CD4-positive, alpha-beta T cell (primary cell): ENCODE measurements around the gene EXOSC6. TPM values are rescaled to one million over a fixed set of nuclear protein-coding genes. Genes with fewer than 3 reads are reported as not detected.
"Not testable (repeated sequence)": the region's sequence is repeated elsewhere in the genome, so short reads cannot be mapped to it uniquely, and the experiment has no call there.

Experiments used
- ATAC-seq: fragments of 200-7000 bp; cut with Tn5 transposase; one replicate; pipeline ENCODE4 v1.10.0; 2022; ENCODE audit warnings: mild to moderate bottlenecking; ENCODE audit not compliant: poor library complexity
- CTCF ChIA-PET: fragments of 350-600 bp; sonication (Branson Sonifier 250); formaldehyde crosslinking; loops from one replicate; lab custom pipeline; 2021; ENCODE audit warnings: antibody characterized with exemption, inconsistent platforms; lab: Charles Lee
- POLR2A ChIA-PET: fragments of 350-600 bp; sonication (Branson Sonifier 250); formaldehyde crosslinking; loops from one replicate; lab custom pipeline; 2021; ENCODE audit warnings: antibody characterized with exemption, inconsistent platforms; lab: Charles Lee
- DNase-seq, 14 experiments: peaks; one replicate each; pipeline ENCODE4 v3.0.0-alpha.2; 2013 to 2020; ENCODE audit warnings: mixed read lengths in 2 of 14
- H3K27ac ChIP-seq, 2 donors: one replicate each; pipeline versions ENCODE4 v1.5.1 to v1.7.0; 2013; ENCODE audit warnings: low read length in 2 of 2, low read depth in 1 of 2, mild to moderate bottlenecking in 1 of 2
- H3K27me3 ChIP-seq, 2 experiments: 1 replicate in 1 of 2; 2 replicates in 1 of 2; pipeline versions ENCODE4 v1.6.1 to v1.7.0; 2013; ENCODE audit warnings: low read length in 2 of 2, control low read depth in 1 of 2, mild to moderate bottlenecking in 1 of 2, moderate library complexity in 1 of 2; ENCODE audit not compliant: insufficient read depth in 2 of 2, control insufficient read depth in 1 of 2
- H3K36me3 ChIP-seq: one replicate; pipeline ENCODE4 v1.6.1; 2013; ENCODE audit warnings: low read length, control low read depth; ENCODE audit not compliant: insufficient read depth
- H3K4me1 ChIP-seq: one replicate; pipeline ENCODE4 v1.6.1; 2013; ENCODE audit warnings: low read length, control low read depth; ENCODE audit not compliant: insufficient read depth
- H3K4me3 ChIP-seq: one replicate; pipeline ENCODE4 v1.5.1; 2013; ENCODE audit warnings: mild to moderate bottlenecking, low read length, moderate library complexity
- H3K9me3 ChIP-seq, 2 experiments: 1 replicate in 1 of 2; 2 replicates in 1 of 2; pipeline versions ENCODE4 v1.6.1 to v1.7.0; 2013; ENCODE audit warnings: low read length in 2 of 2, mild to moderate bottlenecking in 2 of 2, control low read depth in 1 of 2, moderate library complexity in 1 of 2; ENCODE audit not compliant: control insufficient read depth in 1 of 2, insufficient read depth in 1 of 2
- H3K27ac Mint-ChIP-seq: one replicate; pipeline ENCODE4 v1.8.0; 2020; ENCODE audit warnings: mixed read lengths
- H3K27me3 Mint-ChIP-seq: one replicate; pipeline ENCODE4 v1.8.0; 2021; ENCODE audit warnings: mixed read lengths
- H3K36me3 Mint-ChIP-seq: one replicate; pipeline ENCODE4 v1.8.0; 2021; ENCODE audit warnings: low read depth, mixed read lengths
- H3K4me1 Mint-ChIP-seq: one replicate; pipeline ENCODE4 v1.8.0; 2021; ENCODE audit warnings: low read depth, mixed read lengths
- H3K4me3 Mint-ChIP-seq: one replicate; pipeline ENCODE4 v1.8.0; 2020; ENCODE audit warnings: mild to moderate bottlenecking, mixed read lengths
- H3K9me3 Mint-ChIP-seq: one replicate; pipeline ENCODE4 v1.8.0; 2020; ENCODE audit warnings: mixed read lengths
- intact Hi-C, 2 experiments: fragments of 100-400 bp; cut with DNase I in 1 of 2; cut with micrococcal nuclease in 1 of 2; formaldehyde crosslinking; loops; one replicate each; pipeline versions ENCODE4 v1.15.1 to v1.9.0; 2023 to 2025; cut with DNase I, micrococcal nuclease
- total RNA-seq, 174 experiments: library from RNA in 2 of 174; stranded (reverse) in 2 of 174; gene quantifications; one replicate each; pipeline ENCODE4 v1.2.3 and lab custom pipeline; 2021 to 2026

EXOSC6 gene
- total RNA-seq, 2 experiments from 2014 or later: 27.8 to 28.2 TPM

DNA sequence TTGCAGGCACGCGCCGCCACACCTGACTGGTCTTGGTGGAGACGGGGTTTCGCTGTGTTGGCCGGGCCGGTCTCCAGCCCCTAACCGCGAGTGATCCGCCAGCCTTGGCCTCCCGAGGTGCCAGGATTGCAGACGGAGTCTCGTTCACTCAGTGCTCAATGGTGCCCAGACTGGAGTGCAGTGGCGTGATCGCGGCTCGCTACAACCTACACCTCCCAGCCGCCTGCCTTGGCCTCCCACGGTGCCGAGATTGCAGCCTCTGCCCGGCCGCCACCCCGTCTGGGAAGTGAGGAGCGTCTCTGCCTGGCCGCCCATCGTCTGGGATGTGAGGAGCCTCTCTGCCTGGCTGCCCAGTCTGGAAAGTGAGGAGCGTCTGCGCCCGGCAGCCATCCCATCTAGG is 47.7 kb downstream of the EXOSC6 start:
- H3K36me3 ChIP-seq, intact Hi-C loops, H3K27ac Mint-ChIP-seq, H3K9me3 Mint-ChIP-seq, DNase-seq, H3K27me3 Mint-ChIP-seq, H3K4me3 ChIP-seq, H3K27ac ChIP-seq, H3K4me1 ChIP-seq, H3K27me3 ChIP-seq, CTCF ChIA-PET, H3K9me3 ChIP-seq, ATAC-seq, H3K4me1 Mint-ChIP-seq, POLR2A ChIA-PET, H3K4me3 Mint-ChIP-seq: not testable (repeated sequence)
- H3K36me3 Mint-ChIP-seq: peaks cover 21% of the 10 kb centered on the region

DNA sequence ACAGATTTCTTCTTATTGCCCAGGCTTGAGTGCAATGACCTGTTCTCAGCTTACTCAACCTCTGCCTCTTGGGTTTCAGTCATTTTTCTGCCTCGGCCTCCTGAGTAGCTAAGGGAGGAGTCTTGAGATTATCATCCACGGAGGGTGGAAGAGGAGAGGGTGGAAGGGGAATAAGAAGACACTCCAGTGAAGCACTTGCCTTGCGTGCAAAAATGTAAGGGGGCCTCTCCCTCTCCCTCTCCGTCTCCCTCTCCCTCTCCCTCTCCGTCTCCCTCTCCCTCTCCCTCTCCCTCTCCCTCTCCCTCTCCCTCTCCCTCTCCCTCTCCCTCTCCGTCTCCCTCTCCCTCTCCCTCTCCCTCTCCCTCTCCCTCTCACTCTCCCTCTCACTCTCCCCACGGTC is 48.2 kb downstream of the EXOSC6 start:
- intact Hi-C loops, H3K9me3 ChIP-seq, H3K36me3 ChIP-seq, H3K4me1 ChIP-seq, H3K27ac Mint-ChIP-seq, H3K4me1 Mint-ChIP-seq, H3K4me3 ChIP-seq, DNase-seq, ATAC-seq, H3K4me3 Mint-ChIP-seq, POLR2A ChIA-PET, CTCF ChIA-PET, H3K27me3 ChIP-seq, H3K9me3 Mint-ChIP-seq, H3K27me3 Mint-ChIP-seq, H3K27ac ChIP-seq: not testable (repeated sequence)
- H3K36me3 Mint-ChIP-seq: peaks cover 21% of the 10 kb centered on the region

DNA sequence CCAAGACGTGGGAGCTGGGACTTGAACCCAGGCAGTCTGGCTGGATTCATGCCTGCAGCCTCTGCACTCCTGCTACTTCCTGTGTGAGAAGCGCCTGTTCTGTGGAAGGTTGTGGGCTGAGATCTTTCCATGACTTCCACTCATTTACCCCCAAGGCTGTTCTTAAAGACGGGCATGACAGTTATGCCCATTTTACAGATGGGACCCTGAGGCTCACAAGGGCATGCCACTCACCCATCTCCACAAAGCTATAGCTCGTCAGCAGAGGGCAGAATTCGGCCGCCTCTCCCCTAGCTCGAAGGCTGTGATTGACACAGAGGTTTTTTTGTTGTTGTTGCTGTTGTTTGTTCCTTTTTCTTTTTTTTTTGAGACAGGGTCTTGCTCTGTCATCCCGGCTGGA is 51.7 kb downstream of the EXOSC6 start:
- H3K27me3 ChIP-seq, ATAC-seq, H3K27ac ChIP-seq, DNase-seq, H3K4me3 ChIP-seq, H3K4me1 ChIP-seq, H3K27me3 Mint-ChIP-seq, H3K36me3 ChIP-seq, H3K4me3 Mint-ChIP-seq, H3K27ac Mint-ChIP-seq, CTCF ChIA-PET, intact Hi-C loops, H3K9me3 Mint-ChIP-seq, H3K36me3 Mint-ChIP-seq, POLR2A ChIA-PET, H3K9me3 ChIP-seq, H3K4me1 Mint-ChIP-seq: not testable (repeated sequence)

DNA sequence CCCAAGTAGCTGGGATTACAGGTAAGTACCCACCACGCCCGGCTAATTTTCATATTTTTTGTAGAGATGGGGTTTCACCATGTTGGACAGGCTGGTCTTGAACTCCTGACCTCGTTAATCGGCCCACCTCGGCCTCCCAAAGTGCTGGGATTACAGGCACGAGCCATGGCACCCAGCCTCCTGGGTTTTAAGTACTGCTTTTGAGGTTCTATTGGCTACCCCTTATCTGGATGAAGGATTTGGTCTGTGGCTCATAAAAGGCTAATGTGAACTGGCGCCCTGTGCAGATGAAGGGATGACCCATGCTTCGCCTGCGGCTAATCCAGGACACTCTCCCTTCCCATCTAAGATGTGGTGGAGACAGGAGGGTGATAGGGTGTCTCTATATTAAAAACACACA is 52.6 kb downstream of the EXOSC6 start:
- CTCF ChIA-PET: not testable (repeated sequence)

DNA sequence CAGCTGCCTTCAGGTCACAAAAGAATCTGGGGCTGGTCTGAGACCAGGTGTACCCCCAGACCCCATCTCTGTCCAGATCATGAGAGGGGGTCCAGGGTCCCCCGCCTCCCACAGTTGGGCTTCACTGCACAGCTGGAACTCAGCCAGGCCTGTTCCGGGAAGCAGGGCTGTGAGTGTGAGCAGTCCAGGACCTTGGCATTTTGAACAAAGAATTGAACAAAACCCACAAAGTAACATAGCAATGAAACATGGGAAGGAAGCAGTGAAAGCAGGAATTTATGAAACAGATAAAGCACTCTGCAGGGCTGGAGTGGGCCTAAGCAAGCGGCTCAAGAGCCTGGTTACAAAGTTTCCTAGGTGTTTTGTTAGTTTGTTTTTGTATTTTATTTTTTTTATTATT is 53.1 kb downstream of the EXOSC6 start:
- H3K36me3 Mint-ChIP-seq, H3K4me1 Mint-ChIP-seq, H3K27me3 Mint-ChIP-seq, H3K9me3 ChIP-seq, intact Hi-C loops, H3K4me3 Mint-ChIP-seq, H3K36me3 ChIP-seq, H3K27ac Mint-ChIP-seq, H3K9me3 Mint-ChIP-seq, H3K27ac ChIP-seq, H3K4me1 ChIP-seq, DNase-seq, ATAC-seq, CTCF ChIA-PET, H3K27me3 ChIP-seq, POLR2A ChIA-PET, H3K4me3 ChIP-seq: not testable (repeated sequence)

More for the DNA sequence above, 52.6 kb downstream of the EXOSC6 start:
- H3K4me3 Mint-ChIP-seq, intact Hi-C loops, H3K27ac Mint-ChIP-seq, H3K4me3 ChIP-seq, H3K36me3 ChIP-seq, H3K36me3 Mint-ChIP-seq, ATAC-seq, H3K4me1 ChIP-seq, H3K4me1 Mint-ChIP-seq, H3K27ac ChIP-seq, POLR2A ChIA-PET, H3K9me3 Mint-ChIP-seq, H3K27me3 ChIP-seq, H3K9me3 ChIP-seq, DNase-seq, H3K27me3 Mint-ChIP-seq: not testable (repeated sequence)

DNA sequence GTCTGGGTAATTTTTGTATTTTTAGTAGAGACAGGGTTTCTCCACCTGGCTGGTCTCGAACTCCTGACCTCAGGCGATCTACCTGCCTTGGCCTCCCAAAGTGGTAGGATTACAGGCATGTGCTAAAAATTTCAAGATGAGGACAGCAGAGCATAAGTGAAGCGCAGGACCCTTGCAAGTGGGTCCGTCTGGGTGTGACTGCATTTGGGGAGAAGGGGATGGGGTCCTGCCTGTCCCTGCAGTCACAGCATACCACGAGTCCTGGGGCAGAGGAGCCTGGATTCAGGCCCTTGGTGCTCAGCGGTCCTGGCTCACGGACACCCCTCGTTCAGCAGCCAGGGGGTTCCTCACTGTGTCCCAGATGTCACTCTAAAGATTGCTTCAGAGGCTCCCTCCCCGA is 53.5 kb downstream of the EXOSC6 start:
- H3K27ac ChIP-seq, H3K9me3 ChIP-seq, ATAC-seq, H3K27me3 ChIP-seq, DNase-seq, H3K36me3 ChIP-seq, intact Hi-C loops, H3K36me3 Mint-ChIP-seq, CTCF ChIA-PET, POLR2A ChIA-PET, H3K4me1 ChIP-seq, H3K9me3 Mint-ChIP-seq, H3K4me3 ChIP-seq, H3K27me3 Mint-ChIP-seq, H3K4me1 Mint-ChIP-seq, H3K27ac Mint-ChIP-seq, H3K4me3 Mint-ChIP-seq: not testable (repeated sequence)

DNA sequence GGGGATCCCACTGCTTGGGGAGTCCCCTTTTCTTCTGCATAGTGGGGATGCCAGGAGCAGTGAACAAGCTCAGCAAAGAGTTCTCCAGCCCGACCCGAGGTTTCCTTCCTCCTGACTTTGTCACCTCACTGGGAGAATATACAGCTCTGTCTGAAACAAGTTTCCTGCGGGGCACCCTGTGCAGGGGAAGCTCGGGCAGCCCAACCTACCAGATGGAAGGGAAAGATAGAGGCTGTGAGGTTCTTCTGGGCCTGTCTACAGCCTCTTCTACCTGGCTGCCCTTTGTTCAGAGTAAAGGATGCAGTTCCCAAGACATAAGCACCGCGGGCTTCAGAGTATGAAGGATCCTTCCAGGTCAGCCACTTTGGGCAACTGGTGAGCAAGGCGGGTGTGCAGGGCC is 54.1 kb downstream of the EXOSC6 start:
- DNase-seq, POLR2A ChIA-PET, H3K27me3 Mint-ChIP-seq, H3K4me1 ChIP-seq, ATAC-seq, H3K4me3 ChIP-seq, intact Hi-C loops, H3K4me1 Mint-ChIP-seq, H3K9me3 Mint-ChIP-seq, H3K27ac ChIP-seq, H3K4me3 Mint-ChIP-seq, H3K9me3 ChIP-seq, H3K36me3 Mint-ChIP-seq, CTCF ChIA-PET, H3K27ac Mint-ChIP-seq, H3K36me3 ChIP-seq, H3K27me3 ChIP-seq: not testable (repeated sequence)
